Measurements from ENCODE around the gene CACUL1. TPM values are rescaled to one million over a fixed set of nuclear protein-coding genes. Genes with fewer than 3 reads are reported as not detected.

CACUL1 gene
- total RNA-seq, 1 donor from 2014 or later = 34.0 TPM

DNA sequence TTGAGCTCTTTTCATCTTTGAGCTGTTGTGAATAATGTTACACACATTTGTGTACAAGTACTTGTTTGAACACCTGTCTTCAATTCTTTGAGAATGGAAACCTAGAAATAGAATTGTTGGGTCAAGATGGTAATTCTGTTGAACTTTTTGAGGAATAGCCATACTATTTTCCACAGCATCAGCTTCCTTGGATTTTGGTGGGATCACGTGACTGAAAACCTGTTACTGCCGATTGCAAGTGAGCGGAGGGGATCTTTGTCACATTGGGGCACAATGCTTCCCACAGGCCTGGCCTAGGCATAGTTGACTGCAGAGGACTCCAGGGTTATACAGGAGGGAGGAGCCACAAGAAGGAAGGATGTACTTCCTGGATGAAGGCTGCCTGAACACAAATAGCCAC, 21.3 kb upstream of the CACUL1 start:
- Mint-ChIP-seq H3K4me3 (ENCODE audit: unreplicated experiment) (no peak overlapping the region), H3K36me3 (ENCODE audit: unreplicated experiment) (no peaks in the 10 kb centered on the region), H3K9me3 (ENCODE audit: unreplicated experiment) (peaks cover 10% of the 10 kb centered on the region), H3K27me3 (ENCODE audit: unreplicated experiment) (peaks cover 7% of the 10 kb centered on the region), H3K27ac (ENCODE audit: unreplicated experiment) (no peak overlapping the region), H3K4me1 (ENCODE audit: unreplicated experiment) (no peaks in the 10 kb centered on the region)
- TF ChIP-seq, protein P1, sequence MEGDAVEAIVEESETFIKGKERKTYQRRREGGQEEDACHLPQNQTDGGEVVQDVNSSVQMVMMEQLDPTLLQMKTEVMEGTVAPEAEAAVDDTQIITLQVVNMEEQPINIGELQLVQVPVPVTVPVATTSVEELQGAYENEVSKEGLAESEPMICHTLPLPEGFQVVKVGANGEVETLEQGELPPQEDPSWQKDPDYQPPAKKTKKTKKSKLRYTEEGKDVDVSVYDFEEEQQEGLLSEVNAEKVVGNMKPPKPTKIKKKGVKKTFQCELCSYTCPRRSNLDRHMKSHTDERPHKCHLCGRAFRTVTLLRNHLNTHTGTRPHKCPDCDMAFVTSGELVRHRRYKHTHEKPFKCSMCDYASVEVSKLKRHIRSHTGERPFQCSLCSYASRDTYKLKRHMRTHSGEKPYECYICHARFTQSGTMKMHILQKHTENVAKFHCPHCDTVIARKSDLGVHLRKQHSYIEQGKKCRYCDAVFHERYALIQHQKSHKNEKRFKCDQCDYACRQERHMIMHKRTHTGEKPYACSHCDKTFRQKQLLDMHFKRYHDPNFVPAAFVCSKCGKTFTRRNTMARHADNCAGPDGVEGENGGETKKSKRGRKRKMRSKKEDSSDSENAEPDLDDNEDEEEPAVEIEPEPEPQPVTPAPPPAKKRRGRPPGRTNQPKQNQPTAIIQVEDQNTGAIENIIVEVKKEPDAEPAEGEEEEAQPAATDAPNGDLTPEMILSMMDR (IDR thresholded peaks at IDR 0.05) = no peak
- peak; percentile 40 for DNase-seq (ENCODE audit: extremely low spot score, unreplicated experiment)

DNA sequence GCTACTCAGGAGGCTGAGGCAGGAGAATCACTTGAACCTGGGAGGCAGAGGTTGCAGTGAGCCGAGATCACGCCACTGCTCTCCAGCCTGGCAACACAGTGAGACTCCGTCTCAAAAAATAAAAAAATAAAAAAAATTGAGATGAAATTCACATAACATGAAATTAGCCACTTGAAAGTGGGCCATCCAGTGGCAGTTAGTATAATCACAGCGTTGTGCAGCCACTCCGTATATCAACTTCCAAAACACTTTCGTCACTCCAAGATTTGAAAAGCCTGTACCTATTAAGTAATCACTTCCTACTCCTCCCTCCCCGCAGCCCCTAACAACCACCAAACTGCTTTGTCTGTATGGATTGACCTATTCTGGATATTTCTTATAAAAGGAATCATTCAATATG, 20.7 kb upstream of the CACUL1 start:
- Mint-ChIP-seq H3K27me3 (ENCODE audit: unreplicated experiment) (peaks cover 7% of the 10 kb centered on the region), H3K4me3 (ENCODE audit: unreplicated experiment) (no peak overlapping the region), H3K36me3 (ENCODE audit: unreplicated experiment) (no peaks in the 10 kb centered on the region), H3K9me3 (ENCODE audit: unreplicated experiment) (peaks cover 10% of the 10 kb centered on the region), H3K27ac (ENCODE audit: unreplicated experiment) (no peak overlapping the region), H3K4me1 (ENCODE audit: unreplicated experiment) (no peaks in the 10 kb centered on the region)
- TF ChIP-seq, protein P1 (IDR thresholded peaks at IDR 0.05) = no peak
- DNase-seq (ENCODE audit: extremely low spot score, unreplicated experiment) = peak; percentile 27

DNA sequence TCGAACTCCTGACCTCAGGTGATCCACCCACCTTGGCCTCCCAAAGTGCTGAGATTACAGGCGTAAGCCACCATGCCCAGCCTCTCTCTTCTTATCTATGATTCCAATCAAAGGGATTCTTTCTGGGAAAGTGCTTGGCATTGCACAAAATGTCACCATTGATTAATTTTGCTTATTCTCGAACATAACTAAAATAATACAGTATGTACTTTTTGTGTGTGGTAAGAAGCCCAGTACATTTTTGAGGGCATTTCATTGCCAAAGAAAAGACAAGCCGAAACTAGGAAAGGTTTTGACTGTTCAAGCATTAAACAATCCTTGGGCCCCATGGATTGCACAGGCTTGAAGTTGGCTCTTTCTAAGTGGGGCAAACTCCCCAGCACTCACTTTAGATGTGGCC, 18.3 kb upstream of the CACUL1 start:
- TF ChIP-seq, protein P1 (IDR thresholded peaks at IDR 0.05) = no peak
- peaks cover 4% of the 10 kb centered on the region for H3K27me3 Mint-ChIP-seq (ENCODE audit: unreplicated experiment)
- H3K36me3 Mint-ChIP-seq (ENCODE audit: unreplicated experiment) = no peaks in the 10 kb centered on the region
- H3K4me3 Mint-ChIP-seq (ENCODE audit: unreplicated experiment) = no peak overlapping the region
- H3K9me3 Mint-ChIP-seq (ENCODE audit: unreplicated experiment) = peaks cover 10% of the 10 kb centered on the region
- H3K4me1 Mint-ChIP-seq (ENCODE audit: unreplicated experiment) = no peaks in the 10 kb centered on the region
- no peak overlapping the region for H3K27ac Mint-ChIP-seq (ENCODE audit: unreplicated experiment)
- no peak for DNase-seq (ENCODE audit: extremely low spot score, unreplicated experiment)

DNA sequence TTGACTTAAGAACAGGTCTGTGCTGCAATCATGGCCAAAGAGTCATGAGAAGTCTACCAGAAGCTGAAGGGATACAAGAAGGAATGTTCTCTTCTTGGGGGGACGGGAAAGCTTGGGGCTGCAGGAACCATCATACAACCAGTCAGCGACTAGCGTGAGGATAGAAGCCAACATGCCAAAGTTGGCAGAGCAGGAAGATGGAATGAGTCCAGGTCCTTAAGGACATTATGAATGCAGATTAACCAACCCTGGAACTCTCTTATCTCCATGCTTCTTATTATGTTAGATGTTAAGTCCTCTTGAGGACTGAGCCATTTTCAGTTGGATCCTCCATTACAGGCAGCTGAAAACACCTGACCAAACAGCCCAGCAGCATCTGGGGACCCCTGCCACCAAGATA, 17.2 kb upstream of the CACUL1 start:
- TF ChIP-seq, protein P1 (IDR thresholded peaks at IDR 0.05) = no peak
- Mint-ChIP-seq H3K4me3 (ENCODE audit: unreplicated experiment) (no peak overlapping the region), H3K27ac (ENCODE audit: unreplicated experiment) (no peak overlapping the region), H3K27me3 (ENCODE audit: unreplicated experiment) (peaks cover 4% of the 10 kb centered on the region), H3K9me3 (ENCODE audit: unreplicated experiment) (peaks cover 8% of the 10 kb centered on the region), H3K4me1 (ENCODE audit: unreplicated experiment) (no peaks in the 10 kb centered on the region), H3K36me3 (ENCODE audit: unreplicated experiment) (no peaks in the 10 kb centered on the region)
- DNase-seq (ENCODE audit: extremely low spot score, unreplicated experiment) = no peak

DNA sequence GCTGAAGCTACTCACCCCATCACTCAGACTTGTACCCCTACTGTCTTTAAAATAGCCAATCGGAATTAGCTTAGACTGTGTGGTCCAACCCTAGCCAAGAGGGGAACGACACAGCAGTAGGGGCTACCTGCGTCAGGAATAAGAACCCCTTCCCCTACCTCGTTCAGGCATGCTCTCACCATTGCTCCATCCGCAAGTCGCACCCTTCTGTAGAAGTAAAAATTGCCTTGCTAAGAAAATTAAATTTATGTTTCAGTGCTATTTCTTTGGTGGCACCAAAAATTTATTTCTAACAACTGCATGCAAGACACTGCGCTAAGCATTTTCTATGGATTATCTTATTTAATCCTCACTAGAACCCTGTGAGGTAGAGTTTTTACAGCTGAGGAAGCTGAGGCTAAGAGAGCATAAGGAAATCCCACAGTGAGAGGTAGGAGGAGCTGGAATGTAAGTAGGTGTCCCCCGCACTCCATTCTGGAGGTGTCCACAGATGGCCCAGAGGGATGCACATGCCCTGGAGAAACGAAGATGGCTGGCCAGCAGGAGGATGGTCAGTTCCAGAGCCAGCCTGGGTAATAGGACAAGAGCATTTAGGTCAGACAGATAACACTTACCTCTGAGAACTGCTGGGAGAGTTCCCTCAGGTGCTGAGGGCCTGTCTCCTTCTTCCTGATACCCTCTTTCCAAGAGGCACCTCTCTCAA, 15.3 kb upstream of the CACUL1 start:
- peak; percentile 73 for DNase-seq (ENCODE audit: extremely low spot score, unreplicated experiment)
- H3K27ac Mint-ChIP-seq (ENCODE audit: unreplicated experiment) = no peak overlapping the region
- H3K27me3 Mint-ChIP-seq (ENCODE audit: unreplicated experiment) = peaks cover 4% of the 10 kb centered on the region
- H3K9me3 Mint-ChIP-seq (ENCODE audit: unreplicated experiment) = no peaks in the 10 kb centered on the region
- TF ChIP-seq, protein P1 (IDR thresholded peaks at IDR 0.05) = no peak
- H3K4me1 Mint-ChIP-seq (ENCODE audit: unreplicated experiment) = no peaks in the 10 kb centered on the region
- no peak overlapping the region for H3K4me3 Mint-ChIP-seq (ENCODE audit: unreplicated experiment)
- H3K36me3 Mint-ChIP-seq (ENCODE audit: unreplicated experiment) = no peaks in the 10 kb centered on the region
